ENCODE data around the gene TECR. TPM values are rescaled to one million over a fixed set of nuclear protein-coding genes. Genes with fewer than 3 reads are reported as not detected.

The TECR gene
- polyA plus RNA-seq, 1 donor from 2014 or later: 31.4 TPM

- no peaks in the 10 kb centered on the region for H3K27me3 ChIP-seq (ENCODE audit: insufficient read depth, low read depth, low read length)
- no peaks in the 10 kb centered on the region for H3F3A ChIP-seq (ENCODE audit: insufficient read depth, low read length, poor library complexity, severe bottlenecking)
- H3K4me2 ChIP-seq (ENCODE audit: low read length): no peak overlapping the region
- TF ChIP-seq RAD21 (conservative IDR thresholded peaks at IDR 0.05) (no peak), SMC3 (conservative IDR thresholded peaks at IDR 0.05; ENCODE audit: poor library complexity) (no peak), POLR2AphosphoS5 (IDR thresholded peaks at IDR 0.05) (no peak), EP300 (conservative IDR thresholded peaks at IDR 0.05; ENCODE audit: poor library complexity, severe bottlenecking) (no peak), TAF1 (IDR thresholded peaks at IDR 0.05; ENCODE audit: low read depth) (no peak), MXI1 (conservative IDR thresholded peaks at IDR 0.05; ENCODE audit: poor library complexity, severe bottlenecking) (no peak), EZH2 (IDR thresholded peaks at IDR 0.05; ENCODE audit: borderline replicate concordance, insufficient read depth, low read length, poor library complexity, severe bottlenecking) (no peak), REST (IDR thresholded peaks at IDR 0.05; ENCODE audit: borderline replicate concordance) (no peak)
- TF ChIP-seq, protein P1, sequence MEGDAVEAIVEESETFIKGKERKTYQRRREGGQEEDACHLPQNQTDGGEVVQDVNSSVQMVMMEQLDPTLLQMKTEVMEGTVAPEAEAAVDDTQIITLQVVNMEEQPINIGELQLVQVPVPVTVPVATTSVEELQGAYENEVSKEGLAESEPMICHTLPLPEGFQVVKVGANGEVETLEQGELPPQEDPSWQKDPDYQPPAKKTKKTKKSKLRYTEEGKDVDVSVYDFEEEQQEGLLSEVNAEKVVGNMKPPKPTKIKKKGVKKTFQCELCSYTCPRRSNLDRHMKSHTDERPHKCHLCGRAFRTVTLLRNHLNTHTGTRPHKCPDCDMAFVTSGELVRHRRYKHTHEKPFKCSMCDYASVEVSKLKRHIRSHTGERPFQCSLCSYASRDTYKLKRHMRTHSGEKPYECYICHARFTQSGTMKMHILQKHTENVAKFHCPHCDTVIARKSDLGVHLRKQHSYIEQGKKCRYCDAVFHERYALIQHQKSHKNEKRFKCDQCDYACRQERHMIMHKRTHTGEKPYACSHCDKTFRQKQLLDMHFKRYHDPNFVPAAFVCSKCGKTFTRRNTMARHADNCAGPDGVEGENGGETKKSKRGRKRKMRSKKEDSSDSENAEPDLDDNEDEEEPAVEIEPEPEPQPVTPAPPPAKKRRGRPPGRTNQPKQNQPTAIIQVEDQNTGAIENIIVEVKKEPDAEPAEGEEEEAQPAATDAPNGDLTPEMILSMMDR (IDR thresholded peaks at IDR 0.05; ENCODE audit: poor library complexity, severe bottlenecking): no peak
- H3K36me3 ChIP-seq (ENCODE audit: insufficient read depth, low read length): no peaks in the 10 kb centered on the region
- H3K9me3 ChIP-seq (ENCODE audit: low read length): no peaks in the 10 kb centered on the region
- no peaks in the 10 kb centered on the region for H3K79me2 ChIP-seq (replicated peaks; ENCODE audit: insufficient read depth, low read length)
- no peak overlapping the region for H3K27ac ChIP-seq (ENCODE audit: low read length)
- H3K9ac ChIP-seq (ENCODE audit: low read length): no peak overlapping the region
- H3K4me3 ChIP-seq (ENCODE audit: low read length): no peak overlapping the region
- no peaks in the 10 kb centered on the region for H4K20me1 ChIP-seq (ENCODE audit: insufficient read depth)
- H3K9me2 ChIP-seq (ENCODE audit: insufficient read depth, low read length): no peaks in the 10 kb centered on the region
- H2AFZ ChIP-seq (ENCODE audit: low read depth, low read length): no peak overlapping the region
Measured at GRCh38 chr19:14482172-14482941, 47.0 kb upstream of the TECR start.

GRCh38 chr19:14487370-14488125, 41.8 kb upstream of the TECR start:
- H3K9ac ChIP-seq (ENCODE audit: low read length): no peak overlapping the region
- no peaks in the 10 kb centered on the region for H3K36me3 ChIP-seq (ENCODE audit: insufficient read depth, low read length)
- TF ChIP-seq TAF1 (IDR thresholded peaks at IDR 0.05; ENCODE audit: low read depth) (no peak), MXI1 (conservative IDR thresholded peaks at IDR 0.05; ENCODE audit: poor library complexity, severe bottlenecking) (no peak), EP300 (conservative IDR thresholded peaks at IDR 0.05; ENCODE audit: poor library complexity, severe bottlenecking) (no peak)
- H3K4me3 ChIP-seq (ENCODE audit: low read length): no peak overlapping the region
- no peaks in the 10 kb centered on the region for H3K9me2 ChIP-seq (ENCODE audit: insufficient read depth, low read length)
- no peaks in the 10 kb centered on the region for H4K20me1 ChIP-seq (ENCODE audit: insufficient read depth)
- H3K27ac ChIP-seq (ENCODE audit: low read length): no peak overlapping the region
- H3K27me3 ChIP-seq (ENCODE audit: insufficient read depth, low read depth, low read length): no peaks in the 10 kb centered on the region
- no peak overlapping the region for H3K4me2 ChIP-seq (ENCODE audit: low read length)
- H3K9me3 ChIP-seq (ENCODE audit: low read length): no peaks in the 10 kb centered on the region
- H3K79me2 ChIP-seq (replicated peaks; ENCODE audit: insufficient read depth, low read length): no peaks in the 10 kb centered on the region
- no peak overlapping the region for H2AFZ ChIP-seq (ENCODE audit: low read depth, low read length)
- H3F3A ChIP-seq (ENCODE audit: insufficient read depth, low read length, poor library complexity, severe bottlenecking): no peaks in the 10 kb centered on the region
